ENCODE data around the gene ATE1. TPM values are rescaled to one million over a fixed set of nuclear protein-coding genes. Genes with fewer than 3 reads are reported as not detected.

The ATE1 gene
- total and polyA plus RNA-seq, 4 donors = 4.2 to 47.8 (median 13.2) TPM

- no peaks in the 10 kb centered on the region for H3K36me3 ChIP-seq (ENCODE audit: control insufficient read depth in 4 of 4, insufficient read depth in 4 of 4, low read length in 4 of 4)
- H3K4me3 ChIP-seq = peak overlapping the region; percentile 95
- peaks cover 0 to 12% (median 2%) of the 10 kb centered on the region in 5 donors for H3K4me1 ChIP-seq (ENCODE audit: control insufficient read depth in 5 of 5, insufficient read depth in 5 of 5, low read length in 5 of 5)
- WGBS, 2 donors = 0 to 1% methylated on average over 20 of the region's 20 CpGs
- H3K27me3 ChIP-seq (ENCODE audit: control insufficient read depth in 3 of 3, insufficient read depth in 3 of 3, low read length in 2 of 3) = no peaks in the 10 kb centered on the region
- peak overlapping the region; percentile 91 to 93 for H3K9ac ChIP-seq (ENCODE audit: insufficient read depth in 1 of 2, low read length in 2 of 2)
- ATAC-seq (ENCODE audit: insufficient read depth, low FRiP score) (no peak), DNase-seq (no peak)
- TF ChIP-seq, protein P1, sequence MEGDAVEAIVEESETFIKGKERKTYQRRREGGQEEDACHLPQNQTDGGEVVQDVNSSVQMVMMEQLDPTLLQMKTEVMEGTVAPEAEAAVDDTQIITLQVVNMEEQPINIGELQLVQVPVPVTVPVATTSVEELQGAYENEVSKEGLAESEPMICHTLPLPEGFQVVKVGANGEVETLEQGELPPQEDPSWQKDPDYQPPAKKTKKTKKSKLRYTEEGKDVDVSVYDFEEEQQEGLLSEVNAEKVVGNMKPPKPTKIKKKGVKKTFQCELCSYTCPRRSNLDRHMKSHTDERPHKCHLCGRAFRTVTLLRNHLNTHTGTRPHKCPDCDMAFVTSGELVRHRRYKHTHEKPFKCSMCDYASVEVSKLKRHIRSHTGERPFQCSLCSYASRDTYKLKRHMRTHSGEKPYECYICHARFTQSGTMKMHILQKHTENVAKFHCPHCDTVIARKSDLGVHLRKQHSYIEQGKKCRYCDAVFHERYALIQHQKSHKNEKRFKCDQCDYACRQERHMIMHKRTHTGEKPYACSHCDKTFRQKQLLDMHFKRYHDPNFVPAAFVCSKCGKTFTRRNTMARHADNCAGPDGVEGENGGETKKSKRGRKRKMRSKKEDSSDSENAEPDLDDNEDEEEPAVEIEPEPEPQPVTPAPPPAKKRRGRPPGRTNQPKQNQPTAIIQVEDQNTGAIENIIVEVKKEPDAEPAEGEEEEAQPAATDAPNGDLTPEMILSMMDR (IDR thresholded peaks at IDR 0.05; ENCODE audit: control extremely low read depth, extremely low read depth) = no peak
- no peaks in the 10 kb centered on the region for H3K9me3 ChIP-seq (ENCODE audit: control insufficient read depth in 4 of 4, insufficient read depth in 3 of 4, low read length in 3 of 4)
- H3K27ac ChIP-seq (ENCODE audit: low read depth in 1 of 2, low read length in 1 of 2) = peak overlapping the region; percentile 98 to 99
Observed at GRCh38 chr10:121928528-121928884, 675 bp upstream of the ATE1 start.

DNA sequence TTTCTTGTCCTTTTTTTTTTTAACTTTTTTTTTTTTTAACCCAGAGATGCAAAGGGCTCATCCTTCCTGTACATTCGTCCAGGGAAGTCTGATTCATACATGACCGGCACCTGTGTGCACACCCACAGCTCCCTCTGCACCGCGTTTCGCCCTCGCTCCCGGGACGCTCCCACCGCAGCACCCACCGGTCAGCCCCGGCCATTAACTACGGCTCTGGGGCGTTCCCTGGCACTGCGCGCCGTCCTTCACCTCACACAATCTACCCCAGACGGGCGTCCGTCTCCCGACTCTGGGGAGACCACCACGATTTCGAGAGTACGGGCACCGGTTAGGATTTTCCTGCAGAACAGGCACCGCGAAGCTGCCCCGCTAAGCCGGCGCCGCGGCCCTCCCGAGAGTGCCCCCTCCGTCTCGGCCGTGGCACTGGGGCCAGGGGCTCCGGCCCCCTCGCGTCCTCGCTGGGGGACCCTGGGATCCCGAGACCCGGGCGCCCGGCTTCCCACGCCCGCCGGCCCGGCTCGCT is 452 bp downstream of the ATE1 start:
- peak overlapping the region; percentile 89 to 92 for H3K9ac ChIP-seq (ENCODE audit: insufficient read depth in 1 of 2, low read length in 2 of 2)
- DNase-seq (peak in 1 of 3 donors; percentile 70), ATAC-seq (ENCODE audit: insufficient read depth, low FRiP score) (peak; percentile 38)
- TF ChIP-seq, protein P1 (IDR thresholded peaks at IDR 0.05; ENCODE audit: control extremely low read depth, extremely low read depth) = no peak
- no peaks in the 10 kb centered on the region for H3K27me3 ChIP-seq (ENCODE audit: control insufficient read depth in 3 of 3, insufficient read depth in 3 of 3, low read length in 2 of 3)
- WGBS, 2 donors = 0 to 1% methylated on average over 47 to 48 of the region's 48 CpGs
- H3K27ac ChIP-seq (ENCODE audit: low read depth in 1 of 2, low read length in 1 of 2) = peak overlapping the region; percentile 98 to 99
- H3K9me3 ChIP-seq (ENCODE audit: control insufficient read depth in 4 of 4, insufficient read depth in 3 of 4, low read length in 3 of 4) = no peaks in the 10 kb centered on the region
- H3K36me3 ChIP-seq (ENCODE audit: control insufficient read depth in 4 of 4, insufficient read depth in 4 of 4, low read length in 4 of 4) = peaks cover 0 to 6% (median 0%) of the 10 kb centered on the region in 4 donors
- peak overlapping the region; percentile 95 for H3K4me3 ChIP-seq
- peaks cover 0 to 12% (median 2%) of the 10 kb centered on the region in 5 donors for H3K4me1 ChIP-seq (ENCODE audit: control insufficient read depth in 5 of 5, insufficient read depth in 5 of 5, low read length in 5 of 5)

GRCh38 chr10:121926671-121927317 is 1.0 kb downstream of the ATE1 start:
- H3K4me1 ChIP-seq (ENCODE audit: control insufficient read depth in 5 of 5, insufficient read depth in 5 of 5, low read length in 5 of 5) = peaks cover 0 to 12% (median 2%) of the 10 kb centered on the region in 5 donors
- no peaks in the 10 kb centered on the region for H3K9me3 ChIP-seq (ENCODE audit: control insufficient read depth in 4 of 4, insufficient read depth in 3 of 4, low read length in 3 of 4)
- H3K4me3 ChIP-seq = peak overlapping the region; percentile 95
- H3K27me3 ChIP-seq (ENCODE audit: control insufficient read depth in 3 of 3, insufficient read depth in 3 of 3, low read length in 2 of 3) = no peaks in the 10 kb centered on the region
- TF ChIP-seq, protein P1 (IDR thresholded peaks at IDR 0.05; ENCODE audit: control extremely low read depth, extremely low read depth) = no peak
- H3K9ac ChIP-seq (ENCODE audit: insufficient read depth in 1 of 2, low read length in 2 of 2) = peak overlapping the region; percentile 89 to 92
- WGBS, 2 donors = 0 to 1% methylated on average over 20 of the region's 20 CpGs
- H3K27ac ChIP-seq (ENCODE audit: low read depth in 1 of 2, low read length in 1 of 2) = peak overlapping the region; percentile 98 to 99
- ATAC-seq (ENCODE audit: insufficient read depth, low FRiP score) = no peak
- DNase-seq = peak; percentile 57 to 84 (median 76)
- H3K36me3 ChIP-seq (ENCODE audit: control insufficient read depth in 4 of 4, insufficient read depth in 4 of 4, low read length in 4 of 4) = peaks cover 0 to 6% (median 0%) of the 10 kb centered on the region in 4 donors
